Measurements from ENCODE around the gene PTPRM. TPM values are rescaled to one million over a fixed set of nuclear protein-coding genes. Genes with fewer than 3 reads are reported as not detected.

PTPRM gene
- total RNA-seq, 1 experiment from 2014 or later, result 100.0 TPM

DNA sequence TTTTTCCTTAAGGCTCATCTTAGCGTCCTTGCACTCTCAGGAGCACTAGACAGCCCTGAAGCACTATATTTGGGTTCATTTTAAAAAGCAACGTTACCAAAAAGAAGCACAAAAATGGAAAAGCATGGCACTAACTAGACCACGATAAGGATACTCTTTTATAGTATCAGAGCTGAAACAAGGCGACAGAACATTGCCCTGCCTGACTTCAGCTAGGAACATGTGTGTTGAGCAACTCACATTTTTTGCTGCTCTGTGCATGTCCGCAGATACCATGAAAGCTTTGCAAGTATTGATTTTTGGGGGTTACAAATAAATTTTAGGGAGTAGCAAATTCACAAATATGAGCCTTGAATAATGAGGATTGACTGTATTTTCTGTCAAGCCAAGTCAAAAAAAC, 332.0 kb downstream of the PTPRM start:
- H3K9me3 ChIP-seq, result no peaks in the 10 kb centered on the region
- intact Hi-C loops (cut with micrococcal nuclease; ENCODE audit: unreplicated experiment), result no loop called here
- H3K4me3 ChIP-seq (ENCODE audit: low read depth, low read length), result no peak overlapping the region
- Mint-ChIP-seq H3K27me3 (ENCODE audit: insufficient read depth, unreplicated experiment) (no peaks in the 10 kb centered on the region), H3K27ac (ENCODE audit: unreplicated experiment) (no peak overlapping the region), H3K4me1 (ENCODE audit: low read depth, unreplicated experiment) (peaks cover 7% of the 10 kb centered on the region), H3K9me3 (ENCODE audit: unreplicated experiment) (no peaks in the 10 kb centered on the region), H3K4me3 (ENCODE audit: unreplicated experiment) (no peak overlapping the region), H3K36me3 (ENCODE audit: insufficient read depth, unreplicated experiment) (peaks cover 16% of the 10 kb centered on the region)
- no TSS peak for BruUV-seq (replicated peaks)
- no peaks in the 10 kb centered on the region for H3K4me1 ChIP-seq
- POLR2A ChIA-PET, result no interaction called here
- no peaks in the 10 kb centered on the region for H3K27me3 ChIP-seq (replicated peaks; ENCODE audit: control insufficient read depth, insufficient read depth, low read length)
- CTCF ChIA-PET, result no interaction called here
- DNase-seq, result no peak
- TF ChIP-seq, protein P1, sequence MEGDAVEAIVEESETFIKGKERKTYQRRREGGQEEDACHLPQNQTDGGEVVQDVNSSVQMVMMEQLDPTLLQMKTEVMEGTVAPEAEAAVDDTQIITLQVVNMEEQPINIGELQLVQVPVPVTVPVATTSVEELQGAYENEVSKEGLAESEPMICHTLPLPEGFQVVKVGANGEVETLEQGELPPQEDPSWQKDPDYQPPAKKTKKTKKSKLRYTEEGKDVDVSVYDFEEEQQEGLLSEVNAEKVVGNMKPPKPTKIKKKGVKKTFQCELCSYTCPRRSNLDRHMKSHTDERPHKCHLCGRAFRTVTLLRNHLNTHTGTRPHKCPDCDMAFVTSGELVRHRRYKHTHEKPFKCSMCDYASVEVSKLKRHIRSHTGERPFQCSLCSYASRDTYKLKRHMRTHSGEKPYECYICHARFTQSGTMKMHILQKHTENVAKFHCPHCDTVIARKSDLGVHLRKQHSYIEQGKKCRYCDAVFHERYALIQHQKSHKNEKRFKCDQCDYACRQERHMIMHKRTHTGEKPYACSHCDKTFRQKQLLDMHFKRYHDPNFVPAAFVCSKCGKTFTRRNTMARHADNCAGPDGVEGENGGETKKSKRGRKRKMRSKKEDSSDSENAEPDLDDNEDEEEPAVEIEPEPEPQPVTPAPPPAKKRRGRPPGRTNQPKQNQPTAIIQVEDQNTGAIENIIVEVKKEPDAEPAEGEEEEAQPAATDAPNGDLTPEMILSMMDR (IDR thresholded peaks at IDR 0.05; ENCODE audit: insufficient read depth in 1 of 2, low read depth in 1 of 2, low read length in 1 of 2, severe bottlenecking in 1 of 2, unreplicated experiment in 1 of 2), result no peak
- no peaks in the 10 kb centered on the region for H3K36me3 ChIP-seq (ENCODE audit: control insufficient read depth, insufficient read depth, low read length)

DNA sequence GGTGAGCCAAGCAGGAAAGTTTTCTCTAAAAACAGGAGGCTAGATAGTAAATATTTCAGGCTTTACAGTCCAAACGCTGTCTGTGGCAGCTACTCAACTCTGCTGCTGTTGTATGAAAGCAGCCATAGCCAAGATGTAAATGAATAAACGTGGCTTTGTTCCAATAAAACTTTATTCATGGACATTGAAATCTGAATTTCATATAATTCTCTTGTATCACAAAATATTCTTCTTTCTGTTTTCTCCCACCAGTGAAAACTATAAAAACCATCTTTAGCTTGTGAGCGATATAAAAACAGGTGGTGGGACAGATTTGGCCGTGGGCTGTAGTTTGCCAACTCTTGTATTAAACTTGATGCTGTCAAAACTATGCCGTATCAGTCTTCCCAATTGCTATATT, 333.0 kb downstream of the PTPRM start:
- Mint-ChIP-seq H3K9me3 (ENCODE audit: unreplicated experiment) (no peaks in the 10 kb centered on the region), H3K27ac (ENCODE audit: unreplicated experiment) (no peak overlapping the region), H3K27me3 (ENCODE audit: insufficient read depth, unreplicated experiment) (no peaks in the 10 kb centered on the region), H3K4me3 (ENCODE audit: unreplicated experiment) (no peak overlapping the region), H3K4me1 (ENCODE audit: low read depth, unreplicated experiment) (peaks cover 7% of the 10 kb centered on the region), H3K36me3 (ENCODE audit: insufficient read depth, unreplicated experiment) (peaks cover 16% of the 10 kb centered on the region)
- intact Hi-C loops (cut with micrococcal nuclease; ENCODE audit: unreplicated experiment), result no loop called here
- ChIA-PET CTCF (interaction anchor here (0.6 kb wide), 1 partner anchor 110 kb away, joined by 3 read pairs; no protein-coding TSS in a partner anchor), POLR2A (no interaction called here)
- no peak overlapping the region for H3K4me3 ChIP-seq (ENCODE audit: low read depth, low read length)
- no peaks in the 10 kb centered on the region for H3K9me3 ChIP-seq
- no peak for DNase-seq
- no peaks in the 10 kb centered on the region for H3K36me3 ChIP-seq (ENCODE audit: control insufficient read depth, insufficient read depth, low read length)
- no TSS peak for BruUV-seq (replicated peaks)
- TF ChIP-seq, protein P1 (IDR thresholded peaks at IDR 0.05; ENCODE audit: insufficient read depth in 1 of 2, low read depth in 1 of 2, low read length in 1 of 2, severe bottlenecking in 1 of 2, unreplicated experiment in 1 of 2), result no peak
- H3K27me3 ChIP-seq (replicated peaks; ENCODE audit: control insufficient read depth, insufficient read depth, low read length), result no peaks in the 10 kb centered on the region
- no peaks in the 10 kb centered on the region for H3K4me1 ChIP-seq

DNA sequence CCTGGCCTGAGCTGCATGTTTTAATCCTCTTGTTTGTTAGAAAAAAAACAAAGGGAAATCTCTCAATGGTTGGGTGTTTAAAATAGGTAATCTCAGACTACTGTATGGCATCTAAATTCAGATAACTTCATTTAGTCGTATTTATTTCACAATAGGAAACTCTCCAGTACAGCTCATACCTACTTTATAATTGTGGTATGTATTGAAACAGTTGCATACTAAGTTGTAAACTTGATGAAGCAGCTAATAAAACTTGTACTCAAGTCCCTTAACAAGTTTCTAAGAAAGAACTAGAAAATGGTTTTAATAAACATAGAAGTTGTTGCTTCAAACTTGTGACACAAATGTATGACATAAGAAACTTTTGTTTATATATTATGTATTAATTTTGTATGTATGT, 334.5 kb downstream of the PTPRM start:
- no peak for DNase-seq
- TF ChIP-seq, protein P1 (IDR thresholded peaks at IDR 0.05; ENCODE audit: insufficient read depth in 1 of 2, low read depth in 1 of 2, low read length in 1 of 2, severe bottlenecking in 1 of 2, unreplicated experiment in 1 of 2), result no peak
- Mint-ChIP-seq H3K36me3 (ENCODE audit: insufficient read depth, unreplicated experiment) (peaks cover 24% of the 10 kb centered on the region), H3K27ac (ENCODE audit: unreplicated experiment) (no peak overlapping the region), H3K4me3 (ENCODE audit: unreplicated experiment) (no peak overlapping the region), H3K27me3 (ENCODE audit: insufficient read depth, unreplicated experiment) (no peaks in the 10 kb centered on the region), H3K4me1 (ENCODE audit: low read depth, unreplicated experiment) (peaks cover 7% of the 10 kb centered on the region), H3K9me3 (ENCODE audit: unreplicated experiment) (no peaks in the 10 kb centered on the region)
- no peaks in the 10 kb centered on the region for H3K27me3 ChIP-seq (replicated peaks; ENCODE audit: control insufficient read depth, insufficient read depth, low read length)
- ChIA-PET POLR2A (no interaction called here), CTCF (no interaction called here)
- no peaks in the 10 kb centered on the region for H3K9me3 ChIP-seq
- H3K4me3 ChIP-seq (ENCODE audit: low read depth, low read length), result no peak overlapping the region
- no TSS peak for BruUV-seq (replicated peaks)
- no peaks in the 10 kb centered on the region for H3K4me1 ChIP-seq
- H3K36me3 ChIP-seq (ENCODE audit: control insufficient read depth, insufficient read depth, low read length), result no peaks in the 10 kb centered on the region; the same call in 1 of the 2 replicates
- intact Hi-C loops (cut with micrococcal nuclease; ENCODE audit: unreplicated experiment), result no loop called here

Measured in Caco-2 (cell line).